Liver (tissue), 9 donors: ENCODE data around the gene ZNF284. TPM values are rescaled to one million over a fixed set of nuclear protein-coding genes. Genes with fewer than 3 reads are reported as not detected.

Source experiments
- DNase-seq: peaks from one replicate; pipeline ENCODE4 v3.0.0-alpha.2; 2017; ENCODE audit warnings: low spot score
- H3K27ac ChIP-seq, 2 donors: one replicate each; pipeline ENCODE4 v1.7.0; 2013; ENCODE audit warnings: inconsistent platforms in 2 of 2, low read length in 2 of 2, control low read depth in 1 of 2, low read depth in 1 of 2, mild to moderate bottlenecking in 1 of 2
- H3K27me3 ChIP-seq, 4 donors: one replicate each; pipeline versions ENCODE4 v1.6.1 to v1.7.0; 2013; ENCODE audit warnings: low read length in 3 of 4, inconsistent platforms in 1 of 4, mild to moderate bottlenecking in 1 of 4, moderate library complexity in 1 of 4; ENCODE audit not compliant: control insufficient read depth in 4 of 4, insufficient read depth in 4 of 4
- H3K36me3 ChIP-seq, 4 donors: one replicate each; pipeline versions ENCODE4 v1.6.1 to v1.7.0; 2013; ENCODE audit warnings: low read length in 3 of 4, mild to moderate bottlenecking in 3 of 4, low read depth in 1 of 4, moderate library complexity in 1 of 4; ENCODE audit not compliant: control insufficient read depth in 4 of 4, insufficient read depth in 3 of 4
- H3K4me1 ChIP-seq, 4 donors: one replicate each; pipeline versions ENCODE4 v1.6.1 to v1.7.0; 2013; ENCODE audit warnings: low read length in 3 of 4, mild to moderate bottlenecking in 3 of 4, moderate library complexity in 1 of 4; ENCODE audit not compliant: control insufficient read depth in 4 of 4, insufficient read depth in 4 of 4
- H3K4me3 ChIP-seq, 3 donors: one replicate each; pipeline versions ENCODE4 v1.6.1 to v1.7.0; 2013; ENCODE audit warnings: low read length in 3 of 3, control low read depth in 1 of 3, low read depth in 1 of 3, mild to moderate bottlenecking in 1 of 3
- H3K9ac ChIP-seq, 2 donors: one replicate each; pipeline ENCODE4 v1.7.0; 2013; ENCODE audit warnings: low read length in 2 of 2, mild to moderate bottlenecking in 2 of 2, moderate library complexity in 2 of 2, control low read depth in 1 of 2, low read depth in 1 of 2
- H3K9me3 ChIP-seq, 4 donors: one replicate each; pipeline versions ENCODE4 v1.6.1 to v1.7.0; 2013; ENCODE audit warnings: low read length in 3 of 4; ENCODE audit not compliant: control insufficient read depth in 4 of 4
- ATF3 ChIP-seq: IDR thresholded peaks from 2 replicates; pipeline ENCODE4 v1.6.1; 2016; ENCODE audit warnings: antibody characterized with exemption
- CTCF ChIP-seq: fragments of 150-350 bp; IDR thresholded peaks from 2 replicates; pipeline ENCODE4 v1.5.1; 2017; ENCODE audit warnings: improper control_type of control experiment, low read depth, low read length; ENCODE audit not compliant: missing input control
- EGR1 ChIP-seq, 2 donors: IDR thresholded peaks; 2 replicates each; pipeline ENCODE4 v1.6.1; 2016 to 2018; ENCODE audit warnings: antibody characterized with exemption in 2 of 2, low read depth in 2 of 2
- FOXA1 ChIP-seq: IDR thresholded peaks from 2 replicates; pipeline ENCODE4 v1.6.1; 2016; ENCODE audit warnings: antibody characterized with exemption
- FOXA2 ChIP-seq: IDR thresholded peaks from 2 replicates; pipeline ENCODE4 v1.6.1; 2016; ENCODE audit warnings: antibody characterized with exemption
- GABPA ChIP-seq, 2 donors: IDR thresholded peaks in 1 of 2; conservative IDR thresholded peaks in 1 of 2; 2 replicates each; pipeline ENCODE4 v1.6.1; 2016; ENCODE audit warnings: antibody characterized with exemption in 2 of 2, mild to moderate bottlenecking in 1 of 2, moderate library complexity in 1 of 2
- HNF4A ChIP-seq, 2 donors: conservative IDR thresholded peaks; 2 replicates each; pipeline ENCODE4 v1.6.1; 2016; ENCODE audit warnings: antibody characterized with exemption in 2 of 2, mild to moderate bottlenecking in 2 of 2
- HNF4G ChIP-seq: IDR thresholded peaks from 2 replicates; pipeline ENCODE4 v1.6.1; 2016; ENCODE audit warnings: antibody characterized with exemption
- JUND ChIP-seq, 2 donors: IDR thresholded peaks; 2 replicates each; pipeline ENCODE4 v1.6.1; 2016; ENCODE audit warnings: antibody characterized with exemption in 2 of 2
- MAX ChIP-seq: IDR thresholded peaks from 2 replicates; pipeline ENCODE4 v1.6.1; 2016; ENCODE audit warnings: antibody characterized with exemption
- NR2F2 ChIP-seq: IDR thresholded peaks from 2 replicates; pipeline ENCODE4 v1.6.1; 2016; ENCODE audit warnings: antibody characterized with exemption
- RAD21 ChIP-seq, 2 donors: IDR thresholded peaks; 2 replicates each; pipeline ENCODE4 v1.6.1; 2016; ENCODE audit warnings: antibody characterized with exemption in 2 of 2, mild to moderate bottlenecking in 2 of 2
- RXRA ChIP-seq, 2 donors: IDR thresholded peaks; 2 replicates each; pipeline ENCODE4 v1.6.1; 2017 to 2018; ENCODE audit warnings: antibody characterized with exemption in 2 of 2, mild to moderate bottlenecking in 1 of 2
- SP1 ChIP-seq: IDR thresholded peaks from 2 replicates; pipeline ENCODE4 v1.6.1; 2018; ENCODE audit warnings: antibody characterized with exemption, mild to moderate bottlenecking
- TAF1 ChIP-seq: conservative IDR thresholded peaks from 2 replicates; pipeline ENCODE4 v1.6.1; 2016; ENCODE audit warnings: antibody characterized with exemption, mild to moderate bottlenecking
- YY1 ChIP-seq: IDR thresholded peaks from 2 replicates; pipeline ENCODE4 v1.6.1; 2016; ENCODE audit warnings: antibody characterized with exemption, mild to moderate bottlenecking
- ZBTB33 ChIP-seq: IDR thresholded peaks from 2 replicates; pipeline ENCODE4 v1.6.1; 2016; ENCODE audit warnings: antibody characterized with exemption
- WGBS: extraction: QIAGEN DNeasy Blood & Tissue Kit; methylation state at CpG from one replicate; pipeline ENCODE4 v1.1.7; 2013; 5-methylcytosine and 5-hydroxymethylcytosine counted together
- polyA plus RNA-seq, 2 donors: library from polyadenylated mRNA; stranded (reverse) in 1 of 2; unstranded in 1 of 2; fragments of 200-250 nt in 1 of 2; fragments of >200 nt in 1 of 2; fragmentation: Nextera tagmentation in 1 of 2; extraction: Ambion mirVana in 1 of 2; gene quantifications; one replicate each; pipeline versions ENCODE4 v1.2.1 to v1.2.3, GENCODE V29; 2013 to 2015
- total RNA-seq, 2 donors: library from RNA; depleted of rRNA; stranded (reverse); fragments of >200 nt; gene quantifications; one replicate each; pipeline ENCODE4 v1.2.3, GENCODE V29; 2014
- donor health status: healthy.
- donor health status: healthy.
- donor health status: healthy.
- donor health status: healthy.
- donor health status: healthy.

Gene ZNF284
- total and polyA plus RNA-seq, 4 donors, result 0.32 to 1.0 (median 0.61) TPM

- peaks cover 0 to 14% (median 12%) of the 10 kb centered on the region in 4 donors for H3K4me1 ChIP-seq
- TF ChIP-seq FOXA2, result no peak
- TF ChIP-seq HNF4G, result no peak
- no peak for TF ChIP-seq MAX
- TF ChIP-seq HNF4A (conservative IDR thresholded peaks at IDR 0.05), result no peak
- no peak for TF ChIP-seq YY1
- no peak for TF ChIP-seq SP1
- TF ChIP-seq ATF3, result no peak
- no peak for TF ChIP-seq GABPA (IDR thresholded peaks at IDR 0.05 in 1 of 2, conservative IDR thresholded peaks at IDR 0.05 in 1 of 2)
- TF ChIP-seq RAD21 (IDR thresholded peaks at IDR 0.05), result no peak
- no peak for TF ChIP-seq EGR1 (IDR thresholded peaks at IDR 0.05; ENCODE audit: low read depth in 2 of 2)
- no peak for TF ChIP-seq TAF1
- no peak for TF ChIP-seq RXRA (IDR thresholded peaks at IDR 0.05)
- no peak for TF ChIP-seq NR2F2
- TF ChIP-seq FOXA1, result no peak
- no peak for TF ChIP-seq ZBTB33
- TF ChIP-seq JUND (IDR thresholded peaks at IDR 0.05), result no peak
- no peak for TF ChIP-seq CTCF
- H3K36me3 ChIP-seq, result peaks cover 9 to 25% (median 22%) of the 10 kb centered on the region in 4 donors
- DNase-seq, result no peak
- WGBS, result 96% methylated on average over 1 of the region's 1 CpG
- H3K9ac ChIP-seq, result no peak overlapping the region
- H3K27ac ChIP-seq, result no peak overlapping the region
- H3K27me3 ChIP-seq, result no peaks in the 10 kb centered on the region
- no peak overlapping the region for H3K4me3 ChIP-seq
- peaks cover 33 to 41% (median 35%) of the 10 kb centered on the region in 4 donors for H3K9me3 ChIP-seq
Observed at GRCh38 chr19:44069415-44069814, 2.5 kb upstream of the ZNF284 start.

GRCh38 chr19:44072543-44073401 lies 813 bp downstream of the ZNF284 start:
- Histone ChIP-seq H3K36me3 (peaks cover 0 to 6% (median 3%) of the 10 kb centered on the region in 4 donors), H3K9me3 (peaks cover 10 to 12% (median 11%) of the 10 kb centered on the region in 4 donors), H3K4me1 (peaks cover 0 to 14% (median 12%) of the 10 kb centered on the region in 4 donors), H3K27me3 (no peaks in the 10 kb centered on the region), H3K4me3 (peak overlapping the region; percentile 51 to 98 (median 97)), H3K9ac (no peak overlapping the region), H3K27ac (no peak overlapping the region)
- 23% methylated on average over 18 of the region's 18 CpGs for WGBS
- TF ChIP-seq JUND (IDR thresholded peaks at IDR 0.05) (no peak), HNF4G (no peak), GABPA (IDR thresholded peaks at IDR 0.05 in 1 of 2, conservative IDR thresholded peaks at IDR 0.05 in 1 of 2) (no peak), HNF4A (conservative IDR thresholded peaks at IDR 0.05) (no peak), MAX (no peak), ATF3 (no peak), CTCF (no peak), RAD21 (IDR thresholded peaks at IDR 0.05) (no peak), EGR1 (IDR thresholded peaks at IDR 0.05; ENCODE audit: low read depth in 2 of 2) (no peak)
- no peak for DNase-seq
